Esophagus squamous epithelium (tissue), 4 donors: Measurements from ENCODE around the gene EMC10.

Experiments used
- POLR2A ChIP-seq, 4 donors: fragments of 450-650 bp; IDR thresholded peaks; one replicate each; pipeline ENCODE4 v1.6.1; 2017; ENCODE audit warnings: antibody characterized with exemption in 4 of 4, mild to moderate bottlenecking in 4 of 4, moderate library complexity in 3 of 4
- TF ChIP-seq, protein P1 (sequence below), 6 experiments: fragments of 450-650 bp in 4 of 6; fragments of 200-600 bp in 2 of 6; sonication (generic) in 2 of 6; IDR thresholded peaks; one replicate each; pipeline ENCODE4 v1.5.1; 2016 to 2019; ENCODE audit warnings: antibody characterized with exemption in 6 of 6, mild to moderate bottlenecking in 4 of 6, moderate library complexity in 4 of 6

DNA sequence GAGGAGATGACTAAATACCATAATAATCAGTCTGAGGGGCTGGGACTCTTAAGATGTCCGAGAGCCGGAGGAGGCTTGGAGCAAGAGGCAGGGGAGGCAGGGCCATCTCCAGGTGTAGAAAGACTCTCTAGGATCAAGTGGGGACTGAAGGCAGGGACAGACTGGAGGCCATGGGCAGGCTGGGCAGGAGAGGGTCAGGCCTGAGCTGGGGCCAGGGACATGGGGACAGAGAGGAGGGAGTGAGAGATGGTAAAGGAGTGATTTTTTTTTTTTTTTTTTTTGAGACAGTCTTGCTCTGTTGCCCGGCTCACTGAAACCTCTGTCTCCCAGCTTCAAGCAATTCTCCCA is 32.5 kb downstream of the EMC10 start:
- TF ChIP-seq, protein P1, sequence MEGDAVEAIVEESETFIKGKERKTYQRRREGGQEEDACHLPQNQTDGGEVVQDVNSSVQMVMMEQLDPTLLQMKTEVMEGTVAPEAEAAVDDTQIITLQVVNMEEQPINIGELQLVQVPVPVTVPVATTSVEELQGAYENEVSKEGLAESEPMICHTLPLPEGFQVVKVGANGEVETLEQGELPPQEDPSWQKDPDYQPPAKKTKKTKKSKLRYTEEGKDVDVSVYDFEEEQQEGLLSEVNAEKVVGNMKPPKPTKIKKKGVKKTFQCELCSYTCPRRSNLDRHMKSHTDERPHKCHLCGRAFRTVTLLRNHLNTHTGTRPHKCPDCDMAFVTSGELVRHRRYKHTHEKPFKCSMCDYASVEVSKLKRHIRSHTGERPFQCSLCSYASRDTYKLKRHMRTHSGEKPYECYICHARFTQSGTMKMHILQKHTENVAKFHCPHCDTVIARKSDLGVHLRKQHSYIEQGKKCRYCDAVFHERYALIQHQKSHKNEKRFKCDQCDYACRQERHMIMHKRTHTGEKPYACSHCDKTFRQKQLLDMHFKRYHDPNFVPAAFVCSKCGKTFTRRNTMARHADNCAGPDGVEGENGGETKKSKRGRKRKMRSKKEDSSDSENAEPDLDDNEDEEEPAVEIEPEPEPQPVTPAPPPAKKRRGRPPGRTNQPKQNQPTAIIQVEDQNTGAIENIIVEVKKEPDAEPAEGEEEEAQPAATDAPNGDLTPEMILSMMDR (IDR thresholded peaks at IDR 0.05), result no peak
- no peak for TF ChIP-seq POLR2A (IDR thresholded peaks at IDR 0.05)
